ENCODE data around the gene PIP4K2A. TPM values are rescaled to one million over a fixed set of nuclear protein-coding genes. Genes with fewer than 3 reads are reported as not detected.

PIP4K2A gene
- total and polyA plus RNA-seq, 2 experiments from 2014 or later = 16.5 to 31.1 TPM

- WGBS (ENCODE audit: low lambda C conversion rate, missing lambda C conversion rate) = 96% methylated on average over 6 of the region's 6 CpGs
Observed at GRCh38 chr10:22758867-22759266, 44.5 kb upstream of the PIP4K2A start.

GRCh38 chr10:22754296-22754695 lies 39.9 kb upstream of the PIP4K2A start:
- TF ChIP-seq EZH2 (IDR thresholded peaks at IDR 0.05; ENCODE audit: borderline replicate concordance) (no peak), CTCF (IDR thresholded peaks at IDR 0.05; ENCODE audit: poor library complexity) (no peak), EZH2phosphoT487 (IDR thresholded peaks at IDR 0.05; ENCODE audit: low read depth, severe bottlenecking, unreplicated experiment) (no peak)
- WGBS (ENCODE audit: low lambda C conversion rate, missing lambda C conversion rate) = 93% methylated on average over 4 of the region's 4 CpGs
- no peaks in the 10 kb centered on the region for H3K9me3 ChIP-seq (ENCODE audit: low read depth)

More at GRCh38 chr10:22758867-22759266, 44.5 kb upstream of the PIP4K2A start:
- Histone ChIP-seq H3K27me3 (no peaks in the 10 kb centered on the region), H3K9me2 (replicated peaks; ENCODE audit: insufficient read depth) (no peaks in the 10 kb centered on the region), H4K20me1 (ENCODE audit: insufficient read depth, poor library complexity, severe bottlenecking) (no peaks in the 10 kb centered on the region), H3K4me2 (no peak overlapping the region), H2AFZ (no peak overlapping the region), H3K4me3 (no peak overlapping the region), H3K9me3 (ENCODE audit: low read depth) (no peaks in the 10 kb centered on the region), H3K79me2 (no peaks in the 10 kb centered on the region), H3K27ac (no peak overlapping the region), H3K36me3 (replicated peaks; ENCODE audit: insufficient read depth, low read depth) (no peaks in the 10 kb centered on the region), H3K4me1 (ENCODE audit: insufficient read depth) (no peaks in the 10 kb centered on the region)
- DNase-seq (ENCODE audit: low spot score) = no peak
- TF ChIP-seq EZH2phosphoT487 (IDR thresholded peaks at IDR 0.05; ENCODE audit: low read depth, severe bottlenecking, unreplicated experiment) (no peak), EZH2 (IDR thresholded peaks at IDR 0.05; ENCODE audit: borderline replicate concordance) (no peak), CTCF (IDR thresholded peaks at IDR 0.05; ENCODE audit: poor library complexity) (no peak)

GRCh38 chr10:22753786-22754185 lies 39.4 kb upstream of the PIP4K2A start:
- H3K4me3 ChIP-seq = no peak overlapping the region
- WGBS (ENCODE audit: low lambda C conversion rate, missing lambda C conversion rate) = 57% methylated on average over 3 of the region's 3 CpGs
- no peak for DNase-seq (ENCODE audit: low spot score)
- H3K4me1 ChIP-seq (ENCODE audit: insufficient read depth) = no peaks in the 10 kb centered on the region
- no peaks in the 10 kb centered on the region for H3K36me3 ChIP-seq (replicated peaks; ENCODE audit: insufficient read depth, low read depth)
- H3K27me3 ChIP-seq = no peaks in the 10 kb centered on the region
- TF ChIP-seq CTCF (IDR thresholded peaks at IDR 0.05; ENCODE audit: poor library complexity) = no peak
- H3K27ac ChIP-seq = no peak overlapping the region
- no peak overlapping the region for H2AFZ ChIP-seq
- no peak overlapping the region for H3K4me2 ChIP-seq
- no peaks in the 10 kb centered on the region for H3K79me2 ChIP-seq
- no peaks in the 10 kb centered on the region for H3K9me3 ChIP-seq (ENCODE audit: low read depth)
- no peaks in the 10 kb centered on the region for H4K20me1 ChIP-seq (ENCODE audit: insufficient read depth, poor library complexity, severe bottlenecking)
- no peaks in the 10 kb centered on the region for H3K9me2 ChIP-seq (replicated peaks; ENCODE audit: insufficient read depth)

More at GRCh38 chr10:22754296-22754695, 39.9 kb upstream of the PIP4K2A start:
- Histone ChIP-seq H3K27ac (no peak overlapping the region), H3K4me2 (no peak overlapping the region), H3K36me3 (replicated peaks; ENCODE audit: insufficient read depth, low read depth) (no peaks in the 10 kb centered on the region), H2AFZ (no peak overlapping the region), H3K79me2 (no peaks in the 10 kb centered on the region), H3K9me2 (replicated peaks; ENCODE audit: insufficient read depth) (no peaks in the 10 kb centered on the region), H3K27me3 (no peaks in the 10 kb centered on the region), H3K4me1 (ENCODE audit: insufficient read depth) (no peaks in the 10 kb centered on the region), H4K20me1 (ENCODE audit: insufficient read depth, poor library complexity, severe bottlenecking) (no peaks in the 10 kb centered on the region), H3K4me3 (no peak overlapping the region)
- no peak for DNase-seq (ENCODE audit: low spot score)
